Retinal pigment epithelial cell (primary cell): ENCODE measurements around the gene CAPN2.

ENCODE experiments used
- DNase-seq: peaks from one replicate; pipeline ENCODE4 v3.0.0-alpha.2; 2010; ENCODE audit warnings: low read depth
- H3K4me3 ChIP-seq: 2 replicates; pipeline ENCODE4 v1.5.1; 2011; ENCODE audit warnings: mild to moderate bottlenecking, low read length, control low read depth, moderate library complexity
- CTCF ChIP-seq: conservative IDR thresholded peaks from 2 replicates; pipeline ENCODE4 v1.5.1; 2011; ENCODE audit warnings: low read depth, low read length, control low read depth, inconsistent platforms

Gene CAPN2

DNA sequence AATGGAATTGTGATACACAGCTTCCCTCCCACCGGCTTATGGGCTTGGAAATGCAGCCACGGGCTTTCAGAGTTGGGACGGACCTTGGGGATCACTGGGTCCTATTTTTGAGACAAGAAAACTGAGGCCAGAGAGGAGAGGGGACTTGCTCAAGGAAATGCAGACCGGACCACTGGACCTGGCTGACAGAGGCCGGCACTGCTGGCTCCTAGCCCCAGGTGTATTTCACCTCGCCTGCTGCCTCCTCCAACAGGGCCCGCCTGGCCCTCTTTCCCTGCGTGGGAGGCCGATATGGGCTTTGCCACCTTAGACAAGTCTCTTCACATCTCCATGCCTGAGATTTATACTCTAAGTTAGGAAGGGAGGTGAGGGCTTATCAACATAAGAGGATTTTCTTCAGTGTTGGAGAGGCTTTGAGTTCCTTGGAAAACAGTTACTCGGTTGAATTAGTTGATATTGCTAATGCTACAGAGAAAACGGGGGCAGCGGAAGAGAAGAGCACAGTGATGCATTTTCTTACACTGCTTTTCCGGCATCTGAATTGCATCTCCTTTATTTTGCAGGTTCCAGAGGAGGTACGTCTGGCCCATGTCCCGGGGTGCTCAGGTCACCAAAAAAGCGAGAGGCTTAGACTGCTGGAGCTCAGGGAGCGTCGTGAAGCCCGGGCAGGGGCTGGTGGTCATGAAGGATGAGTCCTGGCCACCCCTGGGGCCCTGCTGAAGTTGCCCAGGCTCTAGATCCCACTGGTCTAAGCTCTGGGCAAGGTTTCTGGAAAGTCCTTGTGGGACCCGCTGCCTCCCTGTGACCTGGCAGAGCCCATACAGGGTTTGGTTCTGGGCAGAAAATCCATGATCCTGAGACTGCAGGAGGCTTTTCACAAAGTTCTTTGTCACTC, 44.7 kb downstream of the CAPN2 start:
- no peak for DNase-seq
- H3K4me3 ChIP-seq = no peak overlapping the region
- no peak for TF ChIP-seq CTCF

DNA sequence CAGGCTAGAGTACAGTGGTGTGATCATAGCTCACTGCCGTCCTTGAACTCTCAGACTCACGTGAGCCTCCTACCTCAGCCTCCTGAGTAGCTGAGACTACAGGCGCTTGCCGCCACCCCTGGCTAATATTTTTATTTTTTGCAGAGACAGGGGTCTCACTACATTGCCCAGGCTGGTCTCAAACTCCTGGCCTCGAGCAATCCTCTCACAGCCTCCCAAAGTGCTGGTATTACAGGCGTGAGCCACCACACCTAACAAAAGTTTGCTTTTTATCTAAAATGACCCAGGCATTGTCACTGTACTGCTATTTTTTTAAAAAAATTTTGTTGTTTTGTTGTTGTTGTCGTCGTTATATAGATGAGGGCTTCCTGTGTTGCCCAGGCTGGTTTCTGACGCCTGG, 46.4 kb downstream of the CAPN2 start:
- TF ChIP-seq CTCF = no peak
- no peak overlapping the region for H3K4me3 ChIP-seq

DNA sequence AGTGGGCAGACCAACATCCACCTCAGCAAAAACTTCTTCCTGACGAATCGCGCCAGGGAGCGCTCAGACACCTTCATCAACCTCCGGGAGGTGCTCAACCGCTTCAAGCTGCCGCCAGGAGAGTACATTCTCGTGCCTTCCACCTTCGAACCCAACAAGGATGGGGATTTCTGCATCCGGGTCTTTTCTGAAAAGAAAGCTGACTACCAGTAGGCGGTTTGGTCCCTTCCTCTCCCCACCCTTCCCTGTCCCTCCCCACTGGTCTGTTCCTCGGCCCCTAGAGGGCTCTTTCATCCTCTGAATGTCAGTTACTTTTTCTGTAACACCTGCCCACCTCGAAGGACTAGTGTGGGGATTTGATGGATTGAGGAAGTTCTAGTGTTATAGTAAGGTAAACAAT, 46.9 kb downstream of the CAPN2 start:
- TF ChIP-seq CTCF = no peak
- no peak for DNase-seq
- no peak overlapping the region for H3K4me3 ChIP-seq

More for the DNA sequence above, 46.4 kb downstream of the CAPN2 start:
- no peak for DNase-seq

GRCh38 chr1:223760833-223761232, 48.5 kb downstream of the CAPN2 start:
- no peak overlapping the region for H3K4me3 ChIP-seq
- TF ChIP-seq CTCF = no peak
- no peak for DNase-seq

DNA sequence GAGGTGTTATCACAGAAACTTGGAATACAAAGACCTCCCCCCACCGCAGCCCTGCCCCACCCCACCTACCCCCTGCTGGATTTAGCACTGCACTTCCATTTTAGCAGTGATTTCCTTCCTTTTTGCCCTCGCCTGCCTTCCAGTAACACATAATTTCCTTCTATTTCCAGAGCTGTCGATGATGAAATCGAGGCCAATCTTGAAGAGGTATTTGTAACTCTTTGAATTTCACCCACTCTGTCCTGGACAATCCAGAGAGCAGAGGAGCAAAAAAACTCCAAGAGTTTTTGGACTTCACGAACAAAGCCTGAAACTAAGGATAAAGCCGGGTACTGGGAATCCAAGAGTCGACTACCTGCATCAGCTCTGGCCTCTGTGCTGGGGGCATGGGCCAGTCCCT, 49.1 kb downstream of the CAPN2 start:
- no peak overlapping the region for H3K4me3 ChIP-seq
- DNase-seq = no peak
- TF ChIP-seq CTCF = no peak

DNA sequence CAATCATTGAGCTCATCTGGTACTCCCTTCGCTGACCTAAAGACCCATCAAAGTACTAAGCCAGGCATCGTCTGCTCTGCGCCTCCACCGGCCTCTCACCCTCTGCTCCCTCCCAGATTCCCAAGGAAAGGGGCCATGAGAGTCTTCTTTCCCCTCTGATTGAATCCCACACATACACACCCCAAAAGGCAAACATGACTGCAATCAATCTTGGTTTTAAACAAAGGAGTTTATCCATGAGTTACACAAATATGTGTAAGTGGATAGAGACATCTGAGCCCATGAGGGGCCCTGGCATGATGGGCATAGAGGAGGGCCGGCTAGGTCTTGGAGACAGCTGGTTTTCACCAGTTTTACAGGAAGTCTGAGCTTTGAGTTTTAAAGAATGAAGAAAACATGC, 50.9 kb downstream of the CAPN2 start:
- DNase-seq = no peak
- TF ChIP-seq CTCF = no peak
- no peak overlapping the region for H3K4me3 ChIP-seq

GRCh38 chr1:223763881-223764280, 51.5 kb downstream of the CAPN2 start:
- no peak for DNase-seq
- no peak for TF ChIP-seq CTCF
- H3K4me3 ChIP-seq = no peak overlapping the region
